ENCODE measurements around the gene NFIC.
"Not testable (repeated sequence)": the region's sequence is repeated elsewhere in the genome, so short reads cannot be mapped to it uniquely, and the experiment has no call there.

The NFIC gene

GRCh38 chr19:3365836-3366752, at the start of gene NFIC:
NFIC (plus strand) TSS chr19:3366583; CDS start chr19:3366637, 54 bp downstream.
- peak; percentile 56 for DNase-seq

DNA sequence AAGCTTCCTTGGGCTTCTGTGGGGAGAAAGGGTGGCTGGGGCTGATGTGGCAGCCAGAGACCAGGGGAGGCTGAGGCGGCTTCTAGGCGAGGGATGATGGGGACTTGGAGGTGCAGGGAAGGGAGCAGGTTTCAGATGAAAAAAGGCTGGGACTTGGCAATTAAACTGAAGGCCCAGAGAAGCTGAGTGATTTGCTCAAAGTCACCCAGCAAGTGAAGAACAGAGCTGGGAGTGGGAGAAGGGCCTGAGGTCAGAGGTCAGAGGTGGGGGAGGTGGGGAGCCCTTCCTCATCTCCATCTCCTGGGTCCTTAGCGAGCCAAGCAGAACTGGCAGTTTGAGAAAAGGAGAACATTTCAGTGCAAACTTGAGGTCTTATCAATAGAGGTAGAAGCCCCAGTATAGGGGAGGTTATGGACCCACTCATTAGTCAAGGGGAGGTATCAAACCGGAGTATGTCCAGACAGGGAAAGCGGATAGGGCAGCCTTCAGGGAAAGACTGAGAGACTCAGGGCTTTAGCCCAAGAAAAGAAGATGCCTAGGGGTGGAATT, 49.6 kb upstream of the NFIC start:
- DNase-seq, result no peak

GRCh38 chr19:3319643-3320353, 46.6 kb upstream of the NFIC start:
- no peak for DNase-seq

DNA sequence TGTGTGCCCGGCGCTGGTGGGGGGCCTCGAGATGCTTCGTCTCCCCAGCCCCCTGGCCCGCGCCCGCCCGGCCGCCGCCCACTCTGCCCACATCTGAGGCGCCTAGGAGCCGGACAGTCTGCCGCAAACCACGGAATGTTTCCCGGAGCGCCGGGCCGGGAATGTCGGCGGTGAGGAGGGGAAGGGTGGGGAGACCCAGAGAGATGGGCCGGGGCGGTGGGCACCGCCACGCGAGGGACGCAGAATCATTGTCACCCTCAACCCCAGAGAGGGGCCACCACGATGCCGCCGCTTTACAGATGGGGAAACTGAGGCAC, 46.1 kb upstream of the NFIC start:
- no peak for DNase-seq

DNA sequence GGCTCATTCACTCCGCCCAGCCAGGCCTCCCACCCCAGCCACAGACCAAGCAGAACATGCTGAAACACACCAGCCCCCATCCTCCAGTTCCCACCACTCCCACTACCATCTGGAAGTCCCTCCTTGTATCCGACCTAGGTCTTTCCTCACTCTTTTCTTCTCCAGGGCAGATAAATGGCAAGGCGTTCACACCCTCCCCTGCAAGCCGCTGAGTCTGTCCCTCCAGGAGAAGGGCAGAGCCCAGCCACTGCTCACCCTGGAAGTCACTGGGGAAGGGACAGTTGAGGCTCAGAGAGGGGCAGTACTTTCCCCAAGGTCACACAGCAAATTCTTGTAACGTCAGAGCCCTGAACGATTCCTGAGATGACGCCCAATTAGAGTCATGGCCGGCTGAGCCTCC, 45.5 kb upstream of the NFIC start:
- DNase-seq, result no peak

DNA sequence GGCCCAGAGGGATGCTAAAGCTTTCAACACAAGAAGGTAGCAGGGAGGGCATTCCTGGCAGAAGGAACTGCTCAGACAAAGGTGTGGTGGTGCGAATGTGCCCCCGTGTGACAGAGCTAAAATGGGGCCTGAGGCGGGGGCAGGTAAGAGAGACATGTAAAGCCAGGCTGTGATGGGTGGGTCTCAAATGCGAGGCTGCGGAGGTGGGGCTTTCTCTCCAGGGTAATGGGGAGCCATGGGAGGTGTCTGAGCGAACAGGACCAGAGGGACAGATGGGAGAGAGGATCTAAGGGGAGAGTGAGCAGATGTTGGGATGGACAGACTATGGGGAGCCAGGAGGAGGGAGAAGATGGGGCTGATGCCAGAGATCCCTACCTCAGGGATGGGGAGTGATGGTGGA, 44.7 kb upstream of the NFIC start:
- no peak for DNase-seq

DNA sequence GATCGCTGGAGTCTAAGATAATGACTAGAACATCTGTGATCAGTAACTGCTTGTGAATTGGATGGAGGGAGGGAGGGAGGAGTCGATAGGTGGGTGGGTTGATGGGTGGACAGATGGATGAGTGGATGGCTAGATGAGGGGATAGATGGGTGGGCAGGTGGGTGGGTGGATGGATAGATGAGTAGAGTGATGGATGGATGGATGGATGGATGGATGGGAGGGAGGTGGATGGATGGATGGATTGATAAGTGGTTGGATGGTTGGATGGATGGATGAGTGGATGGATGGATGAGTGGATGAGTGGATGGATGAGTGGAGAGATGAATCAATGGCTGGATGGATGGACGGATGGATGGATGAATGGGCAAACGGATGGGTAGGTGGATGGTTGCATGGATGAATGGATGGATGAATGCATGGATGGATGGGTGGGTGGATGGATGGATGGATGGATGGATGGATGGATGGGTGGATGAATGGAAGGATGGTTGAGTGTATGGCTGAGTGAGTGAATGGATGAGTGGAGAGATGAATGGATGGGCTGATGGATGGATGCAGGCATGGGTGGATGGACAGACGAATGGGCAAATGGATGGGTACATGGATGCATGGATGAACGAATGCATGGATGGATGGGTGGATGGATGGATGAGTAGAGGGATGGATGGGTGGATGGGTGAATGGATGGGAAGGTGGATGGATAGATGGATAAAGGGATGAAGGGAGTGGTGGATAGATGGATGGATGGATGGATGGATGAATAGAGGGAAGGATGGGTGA, 44.0 kb upstream of the NFIC start:
- DNase-seq, result no peak

DNA sequence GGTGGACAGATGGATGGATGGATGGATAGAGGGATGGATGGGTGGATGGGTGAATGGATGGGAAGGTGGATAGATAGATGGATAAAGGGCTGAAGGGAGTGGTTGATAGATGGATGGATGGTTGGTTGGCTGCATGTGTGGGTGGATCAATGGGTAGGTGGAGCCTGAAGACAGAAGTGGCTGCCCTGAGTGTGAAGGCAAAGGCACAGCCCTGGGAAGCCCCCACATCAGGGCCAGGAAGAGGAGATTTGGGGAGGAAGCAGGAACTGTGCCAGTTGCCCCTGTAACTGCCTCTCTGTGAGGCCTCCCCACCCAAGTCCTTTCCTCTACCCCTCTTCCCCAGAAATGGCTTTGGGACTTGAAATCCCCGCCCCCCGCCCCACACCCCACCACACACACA, 43.4 kb upstream of the NFIC start:
- no peak for DNase-seq

- no peak for DNase-seq
Measured at GRCh38 chr19:3323658-3324057, 42.7 kb upstream of the NFIC start.

DNA sequence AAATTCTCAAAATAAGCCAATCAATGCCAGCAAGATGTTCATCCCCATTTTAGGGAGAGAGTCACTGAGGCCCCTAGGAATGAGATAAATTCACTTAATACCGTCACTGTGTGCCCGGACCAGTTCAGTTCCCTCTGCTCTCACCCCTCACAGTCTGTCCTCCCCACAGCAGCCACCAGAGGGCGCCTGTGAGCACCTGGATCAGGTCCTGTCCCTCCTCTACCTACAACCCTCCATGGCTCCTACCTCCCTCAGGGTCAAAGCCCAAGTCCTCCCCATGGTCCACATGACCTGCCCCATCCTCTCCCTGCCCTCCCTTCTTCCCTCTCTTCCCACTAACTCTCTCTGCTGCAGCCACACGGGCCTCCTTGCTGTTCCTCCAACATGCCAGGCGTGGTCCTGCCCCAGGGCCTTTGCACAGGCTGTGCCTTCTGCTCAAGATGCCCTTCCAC, 42.0 kb upstream of the NFIC start:
- peak; percentile 74 for DNase-seq

GRCh38 chr19:3325451-3325850, 40.9 kb upstream of the NFIC start:
- no peak for DNase-seq

- DNase-seq, result no peak
Measured at GRCh38 chr19:3328743-3329142, 37.6 kb upstream of the NFIC start.

DNA sequence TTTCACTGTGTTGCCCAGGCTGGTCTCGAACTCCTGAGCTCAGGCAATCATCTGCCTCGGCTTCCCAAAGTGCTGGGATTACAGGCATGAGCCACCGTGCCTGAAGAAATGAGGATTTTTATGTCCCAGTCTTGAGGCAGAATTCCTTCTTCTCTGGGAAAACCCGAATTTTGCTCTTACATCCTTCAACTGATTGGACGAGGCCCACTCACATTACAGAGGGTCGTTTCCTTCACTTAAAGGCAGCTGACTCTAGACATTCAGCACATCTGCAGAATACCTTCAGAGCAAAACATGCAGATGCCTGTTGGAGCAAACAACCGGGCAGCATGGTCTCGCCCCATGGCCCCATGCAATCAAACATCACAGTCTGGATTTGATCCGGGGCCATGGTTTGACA, 36.3 kb upstream of the NFIC start:
- no peak for DNase-seq

GRCh38 chr19:3332232-3332631, 34.2 kb upstream of the NFIC start:
- DNase-seq, result not testable (repeated sequence)

- no peak for DNase-seq
Measured at GRCh38 chr19:3333020-3333583, 33.3 kb upstream of the NFIC start.

- DNase-seq, result no peak
Measured at GRCh38 chr19:3333662-3334061, 32.7 kb upstream of the NFIC start.

- not testable (repeated sequence) for DNase-seq
Measured at GRCh38 chr19:3334749-3335430, 31.5 kb upstream of the NFIC start.

- no peak for DNase-seq
Measured at GRCh38 chr19:3335431-3336350, 30.7 kb upstream of the NFIC start.

GRCh38 chr19:3336351-3336679, 30.1 kb upstream of the NFIC start:
- DNase-seq, result no peak

- no peak for DNase-seq
Measured at GRCh38 chr19:3336680-3337523, 29.5 kb upstream of the NFIC start.
